Measurements from ENCODE around the gene RAB34. TPM values are rescaled to one million over a fixed set of nuclear protein-coding genes. Genes with fewer than 3 reads are reported as not detected.
A peak's percentile ranks its signal among the peaks of the same experiment; 100 is the strongest.

The RAB34 gene
- total RNA-seq, 1 experiment from 2014 or later = 189 TPM

DNA sequence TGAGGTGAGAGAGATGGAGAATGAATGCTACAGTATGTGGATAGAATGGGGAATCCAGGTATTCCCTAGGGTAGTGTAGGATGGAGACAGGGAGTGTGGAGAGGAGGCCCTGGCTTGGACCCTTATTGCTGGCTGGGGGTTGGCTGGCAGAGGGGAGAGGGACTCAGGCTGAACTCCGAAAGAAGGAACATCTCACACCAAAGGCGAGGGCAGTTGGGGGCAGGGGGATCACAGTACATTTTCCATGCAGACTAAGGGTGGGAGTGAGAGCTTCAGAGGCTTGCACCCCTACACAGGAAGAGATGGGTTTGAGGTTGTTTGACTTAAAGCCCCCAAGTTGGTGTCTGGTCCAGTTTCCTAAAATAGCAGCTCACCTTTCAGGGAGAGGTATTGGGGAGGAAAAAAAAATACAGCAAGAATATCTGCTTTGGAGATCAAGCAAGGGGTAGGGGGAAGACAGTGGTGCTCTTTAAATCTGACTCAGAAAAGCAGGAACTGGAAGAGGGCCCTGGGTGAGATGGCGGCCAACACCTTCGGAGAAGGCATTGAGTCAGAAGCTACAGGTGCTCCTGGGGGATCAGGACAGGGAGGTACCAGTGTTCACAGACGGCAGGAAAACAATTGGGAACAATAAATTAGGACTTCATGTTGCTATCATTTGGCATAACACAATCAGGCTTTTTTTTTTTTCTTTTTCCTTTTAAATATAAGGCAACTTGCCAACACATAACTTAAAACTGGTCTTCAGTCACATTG, 38.6 kb upstream of the RAB34 start:
- H3K4me1 ChIP-seq (ENCODE audit: insufficient read depth, low read length) = peaks cover 12% of the 10 kb centered on the region; the same call in 1 of the 2 replicates
- Mint-ChIP-seq H3K27ac (peak overlapping the region in 2 of 3 experiments; percentile 15 to 80; a peak in 2 of 7 replicates), H3K36me3 (ENCODE audit: insufficient read depth in 1 of 3, low read depth in 3 of 3) (peaks cover 41 to 61% (median 47%) of the 10 kb centered on the region in 3 experiments), H3K9me3 (no peaks in the 10 kb centered on the region), H3K4me1 (peaks cover 22 to 28% of the 10 kb centered on the region in 2 experiments), H3K27me3 (ENCODE audit: low read depth) (peaks cover 1% of the 10 kb centered on the region; the same call in 1 of the 2 replicates), H3K4me3 (no peak overlapping the region)
- TF ChIP-seq, protein P1, sequence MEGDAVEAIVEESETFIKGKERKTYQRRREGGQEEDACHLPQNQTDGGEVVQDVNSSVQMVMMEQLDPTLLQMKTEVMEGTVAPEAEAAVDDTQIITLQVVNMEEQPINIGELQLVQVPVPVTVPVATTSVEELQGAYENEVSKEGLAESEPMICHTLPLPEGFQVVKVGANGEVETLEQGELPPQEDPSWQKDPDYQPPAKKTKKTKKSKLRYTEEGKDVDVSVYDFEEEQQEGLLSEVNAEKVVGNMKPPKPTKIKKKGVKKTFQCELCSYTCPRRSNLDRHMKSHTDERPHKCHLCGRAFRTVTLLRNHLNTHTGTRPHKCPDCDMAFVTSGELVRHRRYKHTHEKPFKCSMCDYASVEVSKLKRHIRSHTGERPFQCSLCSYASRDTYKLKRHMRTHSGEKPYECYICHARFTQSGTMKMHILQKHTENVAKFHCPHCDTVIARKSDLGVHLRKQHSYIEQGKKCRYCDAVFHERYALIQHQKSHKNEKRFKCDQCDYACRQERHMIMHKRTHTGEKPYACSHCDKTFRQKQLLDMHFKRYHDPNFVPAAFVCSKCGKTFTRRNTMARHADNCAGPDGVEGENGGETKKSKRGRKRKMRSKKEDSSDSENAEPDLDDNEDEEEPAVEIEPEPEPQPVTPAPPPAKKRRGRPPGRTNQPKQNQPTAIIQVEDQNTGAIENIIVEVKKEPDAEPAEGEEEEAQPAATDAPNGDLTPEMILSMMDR (conservative IDR thresholded peaks at IDR 0.05) = no peak
- H2BK12ac ChIP-seq (ENCODE audit: insufficient read length, low read depth, low read length) = no peak overlapping the region
- H3K4me2 ChIP-seq (ENCODE audit: insufficient read depth, insufficient read length, low read length) = no peak overlapping the region
- no peaks in the 10 kb centered on the region for H4K20me1 ChIP-seq (ENCODE audit: control insufficient read depth, insufficient read depth, insufficient read length)
- H3K79me2 ChIP-seq (ENCODE audit: insufficient read depth, low read length) = no peaks in the 10 kb centered on the region
- H4K91ac ChIP-seq (ENCODE audit: insufficient read length, low read depth, low read length) = no peak overlapping the region
- H2AFZ ChIP-seq (ENCODE audit: low read length) = no peak overlapping the region
- no peak overlapping the region for H3K4ac ChIP-seq (ENCODE audit: low read depth, low read length)
- no peak overlapping the region for H3K56ac ChIP-seq (ENCODE audit: insufficient read length, low read depth, low read length)
- H2BK15ac ChIP-seq (ENCODE audit: low read depth, low read length) = no peak overlapping the region
- no peaks in the 10 kb centered on the region for H3K23me2 ChIP-seq (ENCODE audit: insufficient read length, low read depth, low read length, poor library complexity, severe bottlenecking)
- no peak overlapping the region for H4K5ac ChIP-seq (ENCODE audit: insufficient read length, low read depth, low read length)
- no peaks in the 10 kb centered on the region for H3K79me1 ChIP-seq (ENCODE audit: insufficient read depth, low read depth, low read length, poor library complexity, severe bottlenecking)
- H3K9ac ChIP-seq (ENCODE audit: extremely low read depth, insufficient read length, low read length) = no peak overlapping the region
- H3T11ph ChIP-seq (ENCODE audit: low read length) = no peak overlapping the region
- no peak overlapping the region for H4K8ac ChIP-seq (replicated peaks; ENCODE audit: insufficient read length, low read depth, low read length)
- H2AK5ac ChIP-seq (ENCODE audit: insufficient read length, low read length) = no peak overlapping the region
- DNase-seq = no peak
- H3K27me3 ChIP-seq (ENCODE audit: insufficient read depth, low read length) = no peaks in the 10 kb centered on the region
- H3K23ac ChIP-seq (ENCODE audit: insufficient read length, low read depth, low read length) = no peak overlapping the region
- no peak overlapping the region for H3K18ac ChIP-seq (ENCODE audit: insufficient read length, low read depth, low read length)
- H3K9me3 ChIP-seq (ENCODE audit: control insufficient read depth, low read depth, low read length) = no peaks in the 10 kb centered on the region
- WGBS (ENCODE audit: extremely low coverage, insufficient read length, low lambda C conversion rate) = no CpG with 5 or more reads among the region's 5 CpGs
- no peak overlapping the region for H2BK5ac ChIP-seq (ENCODE audit: insufficient read length, low read length)
- no peak overlapping the region for H2BK20ac ChIP-seq (ENCODE audit: low read depth, low read length, poor library complexity, severe bottlenecking)
- no peak overlapping the region for H2BK120ac ChIP-seq (ENCODE audit: low read depth, low read length, poor library complexity, severe bottlenecking)
- H3K14ac ChIP-seq (ENCODE audit: insufficient read depth, low read length) = no peak overlapping the region
- no peak overlapping the region for H3K27ac ChIP-seq (ENCODE audit: insufficient read length, low read depth, low read length)

Measured in H9 (cell line).